Naive thymus-derived CD8-positive, alpha-beta T cell (primary cell): ENCODE measurements around the gene CDK5. TPM values are rescaled to one million over a fixed set of nuclear protein-coding genes. Genes with fewer than 3 reads are reported as not detected.
"Not testable (repeated sequence)": the region's sequence is repeated elsewhere in the genome, so short reads cannot be mapped to it uniquely, and the experiment has no call there.

Source experiments
- ATAC-seq, 2 donors: fragments of 150-1000 bp; cut with Tn5 transposase in 1 of 2; sonication (Bioruptor Pico), chemical (Tn5 transposase) in 1 of 2; 1 replicate in 1 of 2; 2 replicates in 1 of 2; pipeline ENCODE4 v1.10.0; 2021; ENCODE audit warnings: mild to moderate bottlenecking in 2 of 2, moderate library complexity in 2 of 2
- POLR2A ChIA-PET: fragments of 350-600 bp; sonication (Branson Sonifier 250); formaldehyde crosslinking; loops from one replicate; lab custom pipeline; 2021; ENCODE audit warnings: antibody characterized with exemption; lab: Charles Lee
- DNase-seq, 10 donors: peaks; one replicate each; pipeline versions ENCODE4 v3.0.0 to v3.0.0-alpha.2; 2020 to 2022
- H3K27ac Mint-ChIP-seq, 10 donors: one replicate each; pipeline ENCODE4 v1.8.0; 2020 to 2022; ENCODE audit warnings: mild to moderate bottlenecking in 10 of 10, mixed read lengths in 10 of 10, moderate library complexity in 4 of 10, inconsistent platforms in 1 of 10
- H3K27me3 Mint-ChIP-seq, 5 donors: one replicate each; pipeline ENCODE4 v1.8.0; 2021 to 2022; ENCODE audit warnings: mixed read lengths in 5 of 5
- H3K36me3 Mint-ChIP-seq, 3 donors: one replicate each; pipeline ENCODE4 v1.8.0; 2020 to 2022; ENCODE audit warnings: mixed read lengths in 3 of 3, mild to moderate bottlenecking in 2 of 3, inconsistent platforms in 1 of 3
- H3K4me1 Mint-ChIP-seq, 4 donors: one replicate each; pipeline ENCODE4 v1.8.0; 2021 to 2022; ENCODE audit warnings: mixed read lengths in 4 of 4
- H3K4me3 Mint-ChIP-seq, 10 donors: one replicate each; pipeline ENCODE4 v1.8.0; 2020 to 2022; ENCODE audit warnings: mild to moderate bottlenecking in 10 of 10, mixed read lengths in 10 of 10, moderate library complexity in 6 of 10, inconsistent platforms in 1 of 10
- H3K9me3 Mint-ChIP-seq, 9 donors: one replicate each; pipeline ENCODE4 v1.8.0; 2020 to 2022; ENCODE audit warnings: mixed read lengths in 9 of 9, mild to moderate bottlenecking in 3 of 9, inconsistent platforms in 1 of 9, moderate library complexity in 1 of 9
- polyA plus RNA-seq, 3 donors: library from polyadenylated mRNA; unstranded; fragments of 300-500 nt; fragmentation: Illumina TruSeq; gene quantifications; one replicate each; pipeline ENCODE4 v1.2.3, GENCODE V29; 2021
- total RNA-seq, 8 experiments: library from RNA in 2 of 8; stranded (reverse) in 2 of 8; gene quantifications; one replicate each; pipeline ENCODE4 v1.2.3 and lab custom pipeline; 2021 to 2026

CDK5 gene
- total and polyA plus RNA-seq, 5 experiments from 2014 or later = 4.1 to 13.2 (median 10.7) TPM

DNA sequence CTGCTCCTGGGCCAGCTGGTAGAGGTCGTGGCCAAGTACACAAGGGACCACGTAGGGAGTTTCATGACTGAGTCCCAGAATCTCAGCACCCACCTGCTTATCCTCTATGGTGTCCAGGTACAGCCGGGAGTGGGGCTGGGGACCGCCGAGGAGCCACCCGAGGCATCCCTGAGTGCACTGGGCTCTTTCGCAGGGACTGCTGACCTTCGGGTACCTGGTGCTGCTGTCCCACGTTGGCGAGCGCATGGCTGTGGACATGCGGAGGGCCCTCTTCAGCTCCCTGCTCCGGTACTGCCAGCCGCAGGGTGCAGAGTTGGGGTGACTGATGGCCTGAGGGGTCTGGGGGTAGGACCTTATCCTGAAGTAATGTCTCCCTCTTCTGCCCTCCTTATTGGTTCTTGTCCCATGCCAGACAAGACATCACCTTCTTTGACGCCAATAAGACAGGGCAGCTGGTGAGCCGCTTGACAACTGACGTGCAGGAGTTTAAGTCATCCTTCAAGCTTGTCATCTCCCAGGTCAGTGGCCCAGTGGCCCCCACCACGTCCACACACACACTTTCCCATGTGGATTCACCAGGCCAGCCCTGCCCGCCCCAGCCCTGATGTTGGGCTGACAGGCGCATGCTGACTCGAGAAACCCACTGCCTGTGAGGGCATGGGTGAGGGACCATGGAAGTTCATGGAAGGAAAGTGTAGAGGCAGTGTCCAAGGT is 23.2 kb downstream of the CDK5 start:
- ATAC-seq (no peak), DNase-seq (no peak)
- Mint-ChIP-seq H3K27ac (peak overlapping the region in 1 of 10 donors; percentile 5), H3K4me1 (peaks cover 2 to 20% (median 13%) of the 10 kb centered on the region in 4 donors), H3K27me3 (no peaks in the 10 kb centered on the region), H3K4me3 (no peak overlapping the region), H3K9me3 (no peaks in the 10 kb centered on the region), H3K36me3 (peaks cover 0 to 38% (median 7%) of the 10 kb centered on the region in 3 donors)
- POLR2A ChIA-PET = no interaction called here

DNA sequence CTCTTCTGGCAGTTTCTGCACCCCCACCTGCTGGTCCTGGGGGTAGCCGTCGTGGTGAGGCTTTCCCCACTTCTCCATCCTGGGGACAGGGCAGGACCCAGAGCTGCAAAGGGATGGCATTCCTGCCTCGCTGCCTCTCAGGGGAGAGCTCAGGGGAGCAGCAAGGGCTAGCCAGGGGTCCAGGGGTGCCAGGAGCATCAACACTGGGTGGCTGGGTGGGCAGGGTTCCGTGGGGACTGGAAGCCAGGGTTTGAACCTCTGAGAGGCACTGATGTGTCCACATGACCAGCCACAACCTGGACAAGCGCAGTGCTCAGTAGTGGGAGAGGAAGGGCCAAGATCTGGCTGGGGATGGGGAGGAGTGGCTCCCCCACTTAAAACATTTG is 23.8 kb downstream of the CDK5 start:
- no peak overlapping the region for H3K27ac Mint-ChIP-seq
- no peak overlapping the region for H3K4me3 Mint-ChIP-seq
- DNase-seq (no peak), ATAC-seq (no peak)
- no peaks in the 10 kb centered on the region for H3K9me3 Mint-ChIP-seq
- peaks cover 0 to 38% (median 7%) of the 10 kb centered on the region in 3 donors for H3K36me3 Mint-ChIP-seq
- POLR2A ChIA-PET = no interaction called here
- H3K27me3 Mint-ChIP-seq = no peaks in the 10 kb centered on the region
- H3K4me1 Mint-ChIP-seq = peaks cover 2 to 21% (median 13%) of the 10 kb centered on the region in 4 donors

DNA sequence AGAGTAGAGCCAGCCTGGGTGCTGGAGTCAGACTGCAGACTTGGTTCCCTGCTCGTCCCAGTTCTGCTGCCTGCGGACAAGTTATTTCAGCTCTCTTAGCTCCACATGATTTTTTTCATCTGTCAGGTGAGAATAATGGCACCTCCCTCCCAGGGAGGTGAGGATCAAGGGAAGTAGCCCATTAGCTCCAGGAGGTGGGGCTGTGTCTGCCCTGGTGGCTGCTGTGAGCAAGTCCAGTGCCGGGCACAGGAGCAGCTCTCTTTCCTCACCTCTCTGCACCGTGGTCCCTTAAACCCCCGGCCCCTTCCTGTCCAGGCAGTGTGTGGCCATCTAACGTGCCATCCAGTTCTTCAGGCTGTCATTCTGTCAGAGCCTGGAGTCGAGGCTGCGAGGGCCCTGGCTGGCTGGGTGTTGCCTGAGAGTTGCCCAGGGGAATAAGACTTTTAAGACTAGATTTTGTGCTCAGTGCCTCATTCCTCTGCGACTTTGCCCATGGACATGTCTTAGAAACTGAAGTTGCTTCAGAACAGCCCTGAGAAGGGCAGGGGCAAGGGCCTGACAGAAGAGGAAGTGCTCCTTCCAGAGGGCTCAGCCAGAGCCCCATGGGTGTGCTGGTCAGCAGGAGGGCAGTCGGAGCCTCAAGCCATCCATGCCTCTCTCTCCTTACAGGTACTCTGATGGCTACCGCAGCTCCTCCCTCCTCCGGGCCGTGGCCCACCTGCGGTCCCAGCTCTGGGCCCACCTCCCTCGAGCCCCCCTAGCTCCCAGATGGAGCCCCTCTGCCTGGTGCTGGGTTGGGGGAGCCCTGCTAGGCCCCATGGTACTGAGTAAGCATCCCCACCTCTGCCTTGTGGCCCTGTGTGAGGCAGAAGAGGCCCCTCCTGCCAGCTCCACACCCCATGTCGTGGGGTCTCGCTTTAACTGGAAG is 24.5 kb downstream of the CDK5 start:
- Mint-ChIP-seq H3K27me3 (no peaks in the 10 kb centered on the region), H3K27ac (peak overlapping the region in 1 of 10 donors; percentile 47), H3K4me1 (peaks cover 5 to 24% (median 19%) of the 10 kb centered on the region in 4 donors), H3K9me3 (no peaks in the 10 kb centered on the region), H3K36me3 (peaks cover 0 to 38% (median 7%) of the 10 kb centered on the region in 3 donors), H3K4me3 (no peak overlapping the region)
- POLR2A ChIA-PET = no interaction called here
- ATAC-seq (no peak), DNase-seq (no peak)

DNA sequence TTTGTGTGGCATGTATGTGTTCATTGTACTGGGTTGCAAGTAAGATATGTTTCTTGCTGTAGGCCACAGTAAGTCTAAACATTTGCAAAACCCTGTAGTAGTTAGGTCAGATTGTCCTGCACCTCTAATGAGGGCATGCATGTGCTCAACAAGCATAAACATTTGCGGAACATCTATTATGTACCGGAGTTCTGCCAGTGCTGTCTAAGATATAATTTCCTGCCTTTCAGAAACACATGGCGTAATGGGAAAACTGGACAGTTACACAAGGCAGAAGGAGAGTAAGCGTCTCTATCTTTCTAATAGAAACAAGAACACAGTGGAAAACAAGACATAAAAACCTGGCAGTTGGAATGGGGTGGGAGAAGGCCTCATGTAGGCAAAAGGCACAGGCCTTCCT is 26.7 kb downstream of the CDK5 start:
- no peaks in the 10 kb centered on the region for H3K9me3 Mint-ChIP-seq
- peak overlapping the region in 1 of 10 donors; percentile 23 for H3K27ac Mint-ChIP-seq
- H3K27me3 Mint-ChIP-seq = no peaks in the 10 kb centered on the region
- DNase-seq (no peak), ATAC-seq (no peak)
- peaks cover 10 to 34% (median 28%) of the 10 kb centered on the region in 4 donors for H3K4me1 Mint-ChIP-seq
- H3K36me3 Mint-ChIP-seq = peaks cover 0 to 25% (median 2%) of the 10 kb centered on the region in 3 donors
- POLR2A ChIA-PET = no interaction called here
- peak overlapping the region in 1 of 10 donors; percentile 56 for H3K4me3 Mint-ChIP-seq

DNA sequence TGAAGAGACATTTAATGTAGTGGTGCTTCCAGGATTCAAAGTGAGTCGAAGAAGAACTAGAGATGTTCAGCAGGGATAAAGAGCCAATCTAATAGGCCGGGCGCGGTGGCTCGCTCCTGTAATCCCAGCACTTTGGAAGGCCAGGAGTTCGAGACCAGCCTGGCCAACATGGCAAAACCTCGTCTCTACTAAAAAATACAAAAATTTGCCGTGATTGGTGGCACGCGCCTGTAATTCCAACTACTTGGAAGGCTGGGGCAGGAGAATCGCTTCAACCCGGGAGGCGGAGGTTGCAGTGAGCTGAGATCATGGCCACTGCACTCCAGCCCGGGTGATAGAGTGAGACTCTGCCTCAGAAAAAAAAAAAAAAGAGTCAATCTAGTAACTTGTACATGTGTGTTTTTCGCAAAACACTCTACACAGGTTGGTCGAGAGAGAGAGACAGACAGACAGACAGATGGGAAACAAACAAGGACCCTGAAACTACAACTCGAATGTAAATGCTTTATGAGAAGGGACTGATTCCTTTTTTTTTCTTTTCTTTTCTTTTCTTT is 28.7 kb downstream of the CDK5 start:
- peaks cover 0 to 20% (median 2%) of the 10 kb centered on the region in 3 donors for H3K36me3 Mint-ChIP-seq
- no peaks in the 10 kb centered on the region for H3K9me3 Mint-ChIP-seq
- POLR2A ChIA-PET = interaction anchor here (0.7 to 3.5 kb wide), 14 partner anchors 11 to 55 kb away, joined by 3 to 54 read pairs (median 8); partner anchors contain the start of genes CDK5, FASTK and SLC4A2
- H3K27me3 Mint-ChIP-seq = peaks cover 0 to 2% (median 0%) of the 10 kb centered on the region in 5 donors
- H3K27ac Mint-ChIP-seq = peak overlapping the region; percentile 95 to 100 (median 99)
- H3K4me1 Mint-ChIP-seq = peaks cover 10 to 34% (median 28%) of the 10 kb centered on the region in 4 donors
- peak overlapping the region; percentile 86 to 98 (median 95) for H3K4me3 Mint-ChIP-seq
- ATAC-seq (no peak), DNase-seq (no peak)

DNA sequence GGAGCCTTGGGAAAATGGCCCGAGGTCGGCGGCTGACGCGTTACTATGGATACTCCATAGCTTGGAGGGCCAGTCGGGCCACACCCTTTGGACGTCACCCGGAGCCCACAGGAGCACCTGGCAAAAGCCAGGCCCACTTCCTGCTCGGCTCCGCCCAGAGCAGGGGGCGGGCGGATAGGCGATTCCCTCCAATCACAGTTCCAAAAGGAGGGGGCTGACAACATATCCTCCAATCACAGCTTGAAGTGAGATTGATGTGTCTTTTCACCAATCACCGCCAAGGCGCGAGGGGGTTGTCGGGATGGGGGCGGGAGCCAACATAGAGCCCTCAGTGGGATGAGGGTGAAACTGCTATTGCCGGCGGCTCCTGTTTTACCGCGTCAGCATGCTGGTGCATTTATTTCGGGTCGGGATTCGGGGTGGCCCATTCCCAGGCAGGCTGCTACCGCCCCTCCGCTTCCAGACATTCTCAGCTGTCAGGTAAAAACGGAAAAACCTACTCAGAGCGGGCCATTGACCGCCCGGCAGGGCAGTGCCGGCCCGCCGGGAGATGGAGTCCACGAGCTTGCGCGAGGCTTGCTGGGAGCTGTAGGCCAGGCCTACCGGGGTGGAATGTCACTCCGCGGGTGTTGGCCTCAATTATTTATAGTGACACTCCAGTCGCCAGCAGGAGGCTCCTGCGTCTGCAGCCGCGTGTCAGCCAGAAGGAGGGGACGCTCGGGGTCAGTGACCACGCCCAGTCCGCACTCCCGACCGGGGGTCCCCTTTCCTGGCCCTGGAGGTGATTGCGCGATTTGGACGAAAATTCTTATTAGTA is 29.4 kb downstream of the CDK5 start, which contains the start of gene ABCB8:
Gene ABCB8 (plus strand): TSS at position 320 of the 817 bp plus-strand sequence. CDS start 66 bp downstream, at position 386.
- Mint-ChIP-seq H3K4me3 (peak within 1 kb of the TSS; percentile 86 to 98 (median 95)), H3K9me3 (no peaks in the 10 kb centered on the region), H3K36me3 (peaks cover 0 to 20% (median 2%) of the 10 kb centered on the region in 3 donors), H3K27ac (peak within 1 kb of the TSS; percentile 95 to 100 (median 99)), H3K27me3 (peaks cover 0 to 2% (median 0%) of the 10 kb centered on the region in 5 donors), H3K4me1 (peaks cover 10 to 34% (median 28%) of the 10 kb centered on the region in 4 donors)
- POLR2A ChIA-PET = interaction anchor here (0.6 to 3.5 kb wide), 18 partner anchors 10 to 1157 kb away, joined by 3 to 54 read pairs (median 6); partner anchors contain the start of genes CDK5, FASTK and SLC4A2
- DNase-seq (peak; percentile 86 to 100 (median 99)), ATAC-seq (peak; percentile 86 to 96)

DNA sequence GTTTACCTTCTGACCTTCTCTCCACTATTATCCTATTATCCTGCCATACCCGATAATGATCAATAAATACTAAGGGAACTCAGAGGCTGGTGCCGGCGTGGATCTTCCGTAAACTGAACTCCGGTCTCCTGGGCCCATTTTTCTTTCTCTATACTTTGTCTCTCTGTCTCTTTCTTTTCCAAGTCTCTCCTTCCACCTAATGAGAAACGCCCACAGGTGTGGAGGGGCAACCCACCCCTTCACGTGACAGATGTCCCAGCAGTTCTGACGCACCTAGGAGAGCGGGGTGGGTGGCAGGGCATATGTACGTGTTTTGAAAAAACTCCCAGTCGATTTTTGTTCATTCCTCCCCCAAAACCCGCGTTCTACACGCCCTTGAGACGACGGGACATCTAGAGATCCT is 30.0 kb downstream of the CDK5 start:
- Mint-ChIP-seq H3K4me3 (peak overlapping the region; percentile 86 to 98 (median 95)), H3K27ac (peak overlapping the region; percentile 95 to 100 (median 99)), H3K36me3 (peaks cover 0 to 15% (median 2%) of the 10 kb centered on the region in 3 donors), H3K4me1 (peaks cover 10 to 34% (median 28%) of the 10 kb centered on the region in 4 donors)
- ATAC-seq = peak in 1 of 2 donors; percentile 53
- POLR2A ChIA-PET = interaction anchor here (0.6 to 3.5 kb wide), 16 partner anchors 10 to 1156 kb away, joined by 3 to 54 read pairs (median 6); partner anchors contain the start of genes CDK5, FASTK and SLC4A2
- H3K9me3 Mint-ChIP-seq, DNase-seq, H3K27me3 Mint-ChIP-seq: not testable (repeated sequence)

DNA sequence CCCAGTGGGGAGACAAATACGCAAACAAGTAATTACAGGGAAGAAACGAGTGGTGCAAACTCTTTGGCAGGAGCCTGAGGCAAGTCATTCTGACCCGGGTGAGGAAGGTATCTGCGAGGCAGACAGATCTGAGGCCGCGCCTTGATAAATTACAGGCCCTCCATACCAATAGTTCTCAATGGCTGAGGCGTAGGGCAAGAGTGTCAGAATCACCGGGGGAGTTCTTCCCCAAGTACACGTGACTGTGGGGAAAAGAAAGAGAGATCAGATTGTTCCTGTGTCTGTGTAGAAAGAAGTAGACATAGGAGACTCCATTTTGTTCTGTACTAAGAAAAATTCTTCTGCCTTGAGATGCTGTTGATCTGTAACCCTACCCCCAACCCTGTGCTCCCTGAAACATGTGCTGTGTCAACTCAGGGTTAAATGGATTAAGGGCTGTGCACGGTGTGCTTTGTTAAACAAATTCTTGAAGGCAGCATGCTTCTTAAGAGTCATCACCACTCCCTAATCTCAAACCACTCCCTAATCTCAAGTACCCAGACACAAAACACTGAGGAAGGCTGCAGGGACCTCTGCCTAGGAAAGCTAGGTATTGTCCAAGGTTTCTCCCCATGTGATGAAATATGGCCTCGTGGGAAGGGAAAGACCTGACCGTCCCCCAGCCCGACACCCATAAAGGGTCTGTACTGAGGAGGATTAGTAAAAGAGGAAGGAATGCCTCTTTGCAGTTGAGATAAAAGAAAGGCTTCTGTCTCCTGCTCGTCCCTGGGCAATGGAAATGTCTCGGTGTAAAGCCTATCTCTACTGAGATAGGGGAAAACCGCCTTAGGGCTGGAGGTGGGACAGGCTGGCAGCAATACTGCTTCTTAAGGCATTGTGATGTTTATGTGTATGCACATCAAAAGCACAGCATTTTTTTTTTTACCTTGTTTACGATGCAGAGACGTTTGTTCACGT is 30.6 kb downstream of the CDK5 start:
- not testable (repeated sequence) for ATAC-seq, DNase-seq, H3K36me3 Mint-ChIP-seq, H3K27me3 Mint-ChIP-seq, H3K9me3 Mint-ChIP-seq
- Mint-ChIP-seq H3K4me1 (peaks cover 9 to 33% (median 27%) of the 10 kb centered on the region in 4 donors), H3K4me3 (peak overlapping the region; percentile 86 to 98 (median 95)), H3K27ac (peak overlapping the region; percentile 95 to 100 (median 99))
- POLR2A ChIA-PET = interaction anchor here (1.0 to 3.5 kb wide), 5 partner anchors 9 to 53 kb away, joined by 3 to 54 read pairs (median 16); no protein-coding TSS in a partner anchor

DNA sequence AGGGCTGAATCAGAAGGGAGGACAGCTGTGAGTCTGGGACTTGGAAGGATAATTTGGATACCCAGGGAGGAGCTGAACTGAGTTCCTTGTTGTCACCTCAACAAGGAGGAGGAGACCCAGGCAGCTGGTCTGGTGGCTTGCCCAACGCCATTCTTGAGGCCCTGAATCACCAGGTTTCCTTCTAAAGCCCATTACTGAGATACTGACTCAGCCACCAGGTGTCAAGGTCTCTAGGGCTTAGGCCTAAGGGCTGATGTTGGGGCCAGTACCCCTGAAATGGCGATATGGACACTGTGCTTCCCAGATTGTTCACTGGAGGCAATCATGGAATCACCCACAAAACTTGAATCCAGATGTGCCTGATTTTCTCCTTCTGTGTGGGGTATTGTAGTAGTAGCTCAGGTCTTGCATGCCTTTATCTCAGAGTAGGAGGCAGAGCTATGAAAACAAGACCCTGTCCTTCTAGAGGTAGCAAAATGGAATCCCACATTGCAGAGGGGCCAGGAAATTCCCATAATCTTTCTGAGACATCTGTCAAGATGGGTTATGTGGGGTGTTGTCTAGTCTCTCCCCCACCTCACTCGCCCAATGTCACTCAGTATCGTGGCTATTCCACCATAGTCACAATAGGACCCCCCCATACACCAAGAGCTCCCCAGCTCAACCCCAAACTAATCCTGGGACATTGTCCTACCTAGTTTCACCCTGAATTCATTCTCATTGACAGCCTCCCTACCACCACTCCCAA is 31.6 kb downstream of the CDK5 start:
- peaks cover 8 to 27% (median 23%) of the 10 kb centered on the region in 4 donors for H3K4me1 Mint-ChIP-seq
- H3K4me3 Mint-ChIP-seq = peak overlapping the region in 3 of 10 donors; percentile 1 to 21 (median 14)
- DNase-seq (no peak), ATAC-seq (no peak)
- H3K27me3 Mint-ChIP-seq = peaks cover 0 to 4% (median 0%) of the 10 kb centered on the region in 5 donors
- H3K36me3 Mint-ChIP-seq = peaks cover 0 to 2% (median under 1%) of the 10 kb centered on the region in 3 donors
- POLR2A ChIA-PET = interaction anchor here (0.9 to 3.5 kb wide), 2 partner anchors 8 to 12 kb away, joined by 3 to 37 read pairs; no protein-coding TSS in a partner anchor
- H3K9me3 Mint-ChIP-seq = no peaks in the 10 kb centered on the region
- peak overlapping the region; percentile 44 to 100 (median 99) for H3K27ac Mint-ChIP-seq
